Measurements from ENCODE around the gene PGA5. TPM values are rescaled to one million over a fixed set of nuclear protein-coding genes. Genes with fewer than 3 reads are reported as not detected.
"Not testable (repeated sequence)": the region's sequence is repeated elsewhere in the genome, so short reads cannot be mapped to it uniquely, and the experiment has no call there.

PGA5 gene
- total and polyA plus RNA-seq, 11 donors = 0.04 to 2.2 (median 0.28) TPM; not detected in 4

DNA sequence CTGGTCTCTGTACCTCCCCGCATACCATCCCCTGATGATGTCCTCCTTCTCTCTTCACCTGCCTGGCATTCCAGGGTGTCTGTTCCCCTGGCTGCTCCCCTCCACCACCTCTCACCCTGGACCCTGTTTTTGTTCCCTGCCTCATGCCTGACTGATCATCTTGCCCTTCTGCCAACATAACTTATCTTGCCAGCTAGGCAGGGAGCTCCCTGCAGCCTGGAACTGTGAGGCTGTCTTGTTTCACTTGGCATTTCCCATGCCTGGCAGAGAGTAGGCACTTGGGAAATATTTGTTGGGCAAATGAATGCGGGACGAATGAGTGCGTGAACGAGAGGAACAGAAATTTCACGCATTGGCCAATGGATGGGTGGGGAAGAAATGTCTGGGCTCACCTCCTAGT is 30.3 kb upstream of the PGA5 start:
- DNase-seq; H3K36me3 ChIP-seq; intact Hi-C loops (cut with DNase I); H3K4me1 ChIP-seq; H3K27ac ChIP-seq; H3K4me3 ChIP-seq; H3K27me3 ChIP-seq; H3K9me3 ChIP-seq: not testable (repeated sequence)
- peak; percentile 54 to 63 (median 56) for ATAC-seq
- WGBS, 4 donors = no CpG with 5 or more reads among the region's 6 CpGs

GRCh38 chr11:61211327-61211952 is 29.5 kb upstream of the PGA5 start:
- peak in 1 of 4 donors; percentile 1 for ATAC-seq
- H3K27me3 ChIP-seq; H3K4me1 ChIP-seq; H3K27ac ChIP-seq; H3K4me3 ChIP-seq; H3K36me3 ChIP-seq; DNase-seq; intact Hi-C loops (cut with DNase I); H3K9me3 ChIP-seq: not testable (repeated sequence)
- WGBS, 4 donors = 59 to 71% (median 68%) methylated on average over 5 to 7 of the region's 10 CpGs

DNA sequence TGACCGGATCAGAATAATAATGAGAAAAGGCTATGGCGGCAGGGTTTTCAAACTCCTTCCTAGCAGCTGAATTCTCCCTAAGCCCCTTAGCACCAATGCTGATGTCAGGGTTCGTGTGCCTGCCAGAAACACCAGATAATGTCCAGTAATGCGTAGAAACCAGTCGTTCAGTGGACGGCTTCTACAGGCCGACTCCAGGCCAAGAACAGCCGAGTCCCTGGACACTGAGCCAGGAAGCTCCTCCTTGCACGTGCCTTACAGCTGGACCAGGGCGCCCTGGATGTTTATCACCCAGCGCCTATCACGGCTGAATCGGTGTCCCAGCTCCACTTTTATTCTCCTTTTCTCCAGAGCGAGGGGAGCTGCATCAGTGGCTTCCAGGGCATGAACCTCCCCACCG is 28.8 kb upstream of the PGA5 start:
- DNase-seq; H3K36me3 ChIP-seq; H3K27ac ChIP-seq; H3K4me3 ChIP-seq; H3K4me1 ChIP-seq; H3K9me3 ChIP-seq; intact Hi-C loops (cut with DNase I); H3K27me3 ChIP-seq: not testable (repeated sequence)
- ATAC-seq = peak in 3 of 4 donors; percentile 8 to 51 (median 24)
- no CpG with 5 or more reads among the region's 15 CpGs for WGBS, 4 donors

DNA sequence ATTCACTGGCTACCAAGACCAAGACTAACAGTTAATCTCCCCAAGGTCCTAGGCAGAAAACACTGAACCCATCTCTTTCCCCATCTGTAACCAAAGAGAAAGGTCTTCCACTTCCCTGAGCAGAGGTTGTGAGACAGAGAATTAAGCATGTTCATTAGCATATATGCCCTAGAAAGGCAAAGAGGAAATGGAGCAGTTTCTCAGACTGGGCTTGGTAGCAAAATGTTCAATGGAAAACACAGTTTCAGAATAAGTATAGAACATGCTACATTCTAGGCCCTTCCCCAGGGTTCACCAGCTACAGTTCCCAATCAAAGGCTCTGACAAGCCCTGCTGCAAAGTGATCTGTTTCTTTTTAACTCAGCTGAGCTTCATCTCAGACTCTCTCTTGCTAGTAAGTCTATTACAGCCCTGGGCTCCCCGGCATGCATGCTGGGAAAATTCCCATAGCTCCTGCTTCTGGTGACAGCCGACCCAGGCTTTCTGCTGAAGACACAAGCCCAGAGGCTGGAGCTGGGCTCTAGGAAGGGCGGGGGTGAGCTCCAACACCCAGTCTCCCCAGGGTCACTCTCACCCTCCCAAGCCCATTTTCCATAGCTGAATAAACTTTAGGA is 27.2 kb upstream of the PGA5 start:
- H3K4me1 ChIP-seq; ATAC-seq; H3K9me3 ChIP-seq; H3K27ac ChIP-seq; H3K27me3 ChIP-seq; intact Hi-C loops (cut with DNase I); H3K36me3 ChIP-seq; H3K4me3 ChIP-seq; DNase-seq: not testable (repeated sequence)
- no CpG with 5 or more reads among the region's 3 CpGs for WGBS, 4 donors

DNA sequence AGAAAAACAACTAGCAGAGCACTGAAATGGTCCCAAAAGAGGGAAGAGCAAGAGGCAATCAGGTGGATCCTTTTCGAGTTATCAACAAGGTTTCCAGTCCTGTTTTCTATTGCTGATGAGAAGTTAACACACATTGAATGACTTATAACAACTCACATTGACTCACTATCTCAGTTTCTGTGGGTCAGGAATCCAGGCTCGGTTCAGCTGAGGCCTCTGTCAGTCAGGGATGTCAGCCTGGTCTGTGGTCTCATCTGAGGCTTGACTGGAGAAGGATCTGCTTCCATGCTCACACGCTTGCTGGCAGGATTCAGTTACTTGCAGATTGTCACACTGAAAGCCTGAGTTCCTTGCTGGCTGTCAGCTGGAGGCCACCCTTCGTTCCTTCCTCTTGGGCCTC is 22.7 kb upstream of the PGA5 start:
- intact Hi-C loops (cut with DNase I); DNase-seq: not testable (repeated sequence)
- WGBS, 4 donors = no CpG with 5 or more reads among the region's 4 CpGs

DNA sequence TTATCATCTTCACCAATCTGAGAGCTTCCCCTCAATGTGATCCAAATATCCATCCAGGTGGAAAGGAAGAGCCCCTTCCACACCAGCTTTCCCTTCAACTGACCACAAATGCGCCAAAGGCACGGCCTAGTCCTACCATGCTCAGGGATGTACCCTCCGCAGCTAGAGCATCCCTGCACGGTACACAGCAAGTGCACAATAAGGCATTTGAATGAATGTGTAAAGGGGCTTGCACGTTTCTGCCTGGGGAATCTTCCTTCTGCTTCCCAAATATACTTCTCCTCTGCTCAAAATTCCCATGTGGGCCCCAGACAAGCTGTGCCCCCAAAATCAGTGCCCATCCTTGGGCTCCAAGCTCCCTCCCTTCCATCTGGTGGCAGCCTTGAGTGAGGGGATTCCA is 22.0 kb upstream of the PGA5 start:
- H3K4me3 ChIP-seq; H3K27me3 ChIP-seq; intact Hi-C loops (cut with DNase I); H3K9me3 ChIP-seq; ATAC-seq; H3K36me3 ChIP-seq; H3K4me1 ChIP-seq; H3K27ac ChIP-seq: not testable (repeated sequence)
- peak in 2 of 5 donors; percentile 8 to 15 for DNase-seq
- 88 to 91% (median 89%) methylated on average over 5 of the region's 5 CpGs for WGBS, 4 donors

More for the DNA sequence above, 22.7 kb upstream of the PGA5 start:
- H3K4me1 ChIP-seq, H3K27me3 ChIP-seq, H3K27ac ChIP-seq, H3K36me3 ChIP-seq, H3K4me3 ChIP-seq, ATAC-seq, H3K9me3 ChIP-seq: not testable (repeated sequence)

GRCh38 chr11:61222047-61222446 is 18.9 kb upstream of the PGA5 start, which contains the start of gene PGA4:
TSS of gene PGA4 (plus strand) at chr11:61222347. CDS start at chr11:61222401, 54 bp downstream.
- H3K36me3 ChIP-seq; intact Hi-C loops (cut with DNase I); H3K4me1 ChIP-seq: not testable (repeated sequence)

DNA sequence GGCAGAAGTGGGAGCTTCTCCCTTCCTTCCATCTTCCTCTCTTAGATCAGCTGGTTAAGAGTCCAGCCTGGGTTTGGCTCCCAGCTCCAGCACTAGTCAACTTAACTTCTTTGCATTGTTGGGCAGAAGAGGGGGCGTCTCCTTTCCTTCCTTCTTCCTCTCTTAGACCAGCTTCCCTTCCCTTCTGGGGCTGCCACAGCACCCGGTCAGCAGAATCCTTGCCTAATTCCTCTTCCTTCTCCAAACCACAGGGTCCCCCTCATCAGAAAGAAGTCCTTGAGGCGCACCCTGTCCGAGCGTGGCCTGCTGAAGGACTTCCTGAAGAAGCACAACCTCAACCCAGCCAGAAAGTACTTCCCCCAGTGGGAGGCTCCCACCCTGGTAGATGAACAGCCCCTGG is 18.3 kb upstream of the PGA5 start:
- H3K9me3 ChIP-seq; H3K36me3 ChIP-seq; H3K27ac ChIP-seq; H3K4me1 ChIP-seq; H3K27me3 ChIP-seq; DNase-seq; H3K4me3 ChIP-seq; intact Hi-C loops (cut with DNase I): not testable (repeated sequence)
- peak in 3 of 4 donors; percentile 51 to 66 (median 58) for ATAC-seq
- WGBS, 4 donors = no CpG with 5 or more reads among the region's 5 CpGs

More at GRCh38 chr11:61222047-61222446, 18.9 kb upstream of the PGA5 start, which contains the start of gene PGA4:
- H3K4me3 ChIP-seq, H3K27ac ChIP-seq, ATAC-seq, H3K9me3 ChIP-seq, DNase-seq, H3K27me3 ChIP-seq: not testable (repeated sequence)
- no CpG with 5 or more reads among the region's 8 CpGs for WGBS, 4 donors

DNA sequence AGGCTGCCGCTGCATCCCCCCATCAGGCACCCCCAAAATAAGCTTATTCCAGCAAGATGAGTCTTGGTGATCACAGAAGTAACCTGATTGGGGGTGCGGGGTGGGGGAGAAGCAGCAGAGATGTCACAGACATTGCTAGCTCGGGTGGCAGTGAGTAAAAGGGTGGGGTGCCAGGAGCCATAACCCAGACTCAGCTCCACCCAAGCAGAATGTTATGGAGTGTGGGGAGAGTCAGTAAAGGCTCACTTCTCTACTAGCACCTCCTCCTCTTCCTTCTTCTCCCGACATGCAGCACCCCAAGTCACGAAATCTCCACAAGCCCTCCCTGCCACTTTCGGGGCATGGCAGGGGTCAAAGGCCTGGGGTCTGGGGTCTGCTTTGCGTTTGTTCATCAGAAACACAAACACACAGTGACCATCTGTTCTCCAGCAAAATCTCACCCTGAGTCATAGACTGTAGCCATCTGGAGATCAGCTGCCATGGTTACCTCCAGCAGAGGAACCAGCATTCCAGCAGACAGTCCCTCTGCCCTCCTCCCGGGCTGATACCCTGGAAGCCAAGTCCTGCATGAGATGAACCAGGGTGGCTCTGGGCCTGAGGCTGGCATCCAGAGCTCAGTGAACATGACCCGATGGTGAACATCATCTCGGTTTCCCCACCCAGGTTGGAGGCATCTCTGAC is 14.4 kb upstream of the PGA5 start:
- H3K9me3 ChIP-seq; H3K36me3 ChIP-seq; H3K27me3 ChIP-seq; H3K4me3 ChIP-seq; H3K4me1 ChIP-seq; ATAC-seq; DNase-seq; H3K27ac ChIP-seq; intact Hi-C loops (cut with DNase I): not testable (repeated sequence)
- WGBS, 4 donors = no CpG with 5 or more reads among the region's 10 CpGs

- H3K36me3 ChIP-seq; H3K27me3 ChIP-seq; H3K4me3 ChIP-seq; intact Hi-C loops (cut with DNase I); H3K9me3 ChIP-seq; DNase-seq; H3K4me1 ChIP-seq; H3K27ac ChIP-seq: not testable (repeated sequence)
- peak in 3 of 4 donors; percentile 46 to 53 (median 51) for ATAC-seq
- WGBS, 4 donors = no CpG with 5 or more reads among the region's 6 CpGs
These were observed 11.5 kb upstream of the PGA5 start for GRCh38 chr11:61229458-61229857.

DNA sequence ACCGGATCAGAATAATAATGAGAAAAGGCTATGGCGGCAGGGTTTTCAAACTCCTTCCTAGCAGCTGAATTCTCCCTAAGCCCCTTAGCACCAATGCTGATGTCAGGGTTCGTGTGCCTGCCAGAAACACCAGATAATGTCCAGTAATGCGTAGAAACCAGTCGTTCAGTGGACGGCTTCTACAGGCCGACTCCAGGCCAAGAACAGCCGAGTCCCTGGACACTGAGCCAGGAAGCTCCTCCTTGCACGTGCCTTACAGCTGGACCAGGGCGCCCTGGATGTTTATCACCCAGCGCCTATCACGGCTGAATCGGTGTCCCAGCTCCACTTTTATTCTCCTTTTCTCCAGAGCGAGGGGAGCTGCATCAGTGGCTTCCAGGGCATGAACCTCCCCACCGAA is 9.9 kb upstream of the PGA5 start:
- H3K36me3 ChIP-seq; intact Hi-C loops (cut with DNase I); H3K27me3 ChIP-seq; H3K4me1 ChIP-seq; DNase-seq; H3K4me3 ChIP-seq; H3K27ac ChIP-seq; H3K9me3 ChIP-seq: not testable (repeated sequence)
- WGBS, 4 donors = no CpG with 5 or more reads among the region's 15 CpGs
- peak in 2 of 4 donors; percentile 33 to 62 for ATAC-seq
